ENCODE results near the gene LLGL1.

- TF ChIP-seq, protein P1, sequence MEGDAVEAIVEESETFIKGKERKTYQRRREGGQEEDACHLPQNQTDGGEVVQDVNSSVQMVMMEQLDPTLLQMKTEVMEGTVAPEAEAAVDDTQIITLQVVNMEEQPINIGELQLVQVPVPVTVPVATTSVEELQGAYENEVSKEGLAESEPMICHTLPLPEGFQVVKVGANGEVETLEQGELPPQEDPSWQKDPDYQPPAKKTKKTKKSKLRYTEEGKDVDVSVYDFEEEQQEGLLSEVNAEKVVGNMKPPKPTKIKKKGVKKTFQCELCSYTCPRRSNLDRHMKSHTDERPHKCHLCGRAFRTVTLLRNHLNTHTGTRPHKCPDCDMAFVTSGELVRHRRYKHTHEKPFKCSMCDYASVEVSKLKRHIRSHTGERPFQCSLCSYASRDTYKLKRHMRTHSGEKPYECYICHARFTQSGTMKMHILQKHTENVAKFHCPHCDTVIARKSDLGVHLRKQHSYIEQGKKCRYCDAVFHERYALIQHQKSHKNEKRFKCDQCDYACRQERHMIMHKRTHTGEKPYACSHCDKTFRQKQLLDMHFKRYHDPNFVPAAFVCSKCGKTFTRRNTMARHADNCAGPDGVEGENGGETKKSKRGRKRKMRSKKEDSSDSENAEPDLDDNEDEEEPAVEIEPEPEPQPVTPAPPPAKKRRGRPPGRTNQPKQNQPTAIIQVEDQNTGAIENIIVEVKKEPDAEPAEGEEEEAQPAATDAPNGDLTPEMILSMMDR (IDR thresholded peaks at IDR 0.05): no peak
- TF ChIP-seq EZH2phosphoT487 (IDR thresholded peaks at IDR 0.05): no peak
- TF ChIP-seq EZH2 (IDR thresholded peaks at IDR 0.05): no peak
These were observed 19.8 kb downstream of the LLGL1 start for GRCh38 chr17:18245038-18245776.
